Heart left ventricle (tissue), 13 donors: ENCODE data around the gene SLC35F1.

Experiments
- POLR2A ChIP-seq, 2 donors: fragments of 450-650 bp; IDR thresholded peaks; one replicate each; pipeline ENCODE4 v1.6.1; 2017; ENCODE audit warnings: antibody characterized with exemption in 2 of 2, mild to moderate bottlenecking in 2 of 2, moderate library complexity in 2 of 2
- TF ChIP-seq, protein P1 (sequence below), 12 donors: fragments of 200-600 bp; sonication (generic) in 4 of 12; IDR thresholded peaks; one replicate each; pipeline versions ENCODE4 v1.5.0 to v1.8.0; 2018 to 2022; ENCODE audit warnings: antibody characterized with exemption in 12 of 12, mild to moderate bottlenecking in 5 of 12
- donor health status: ischemic (EF 13 %, LVEDD 7.1; RV severe dilation, severe dysfunction).
- donor health status: DM: no; HTN: yes; CAD: no.
- donor health status: DM: no; HTN: no; CAD: no.
- donor health status: ischemic (EF 25% LVEDD 6.9; RV normal size, moderate dysfunction).
- donor health status: ischemic (EF 25% LVEDD 5.7; RV mildly dilated, moderate dysfunction).
- donor health status: ischemic (EF 35%, LVEDD 5.7; RV mildly dilated, moderate dysfunction).
- donor health status: nonischemic (EF 11% LVEDD 7.7; RV severe dilation, severe dysfunction).
- donor health status: DM: yes; HTN: yes; CAD: no.
- donor health status: PGD.
- donor health status: ischemic (EF 29% LVEDD 5.4; RV normal size, mild dysfunction).
- donor health status: nonischemic (EF 23%, LVEDD 6.1; RV moderate dilation, normal function).

DNA sequence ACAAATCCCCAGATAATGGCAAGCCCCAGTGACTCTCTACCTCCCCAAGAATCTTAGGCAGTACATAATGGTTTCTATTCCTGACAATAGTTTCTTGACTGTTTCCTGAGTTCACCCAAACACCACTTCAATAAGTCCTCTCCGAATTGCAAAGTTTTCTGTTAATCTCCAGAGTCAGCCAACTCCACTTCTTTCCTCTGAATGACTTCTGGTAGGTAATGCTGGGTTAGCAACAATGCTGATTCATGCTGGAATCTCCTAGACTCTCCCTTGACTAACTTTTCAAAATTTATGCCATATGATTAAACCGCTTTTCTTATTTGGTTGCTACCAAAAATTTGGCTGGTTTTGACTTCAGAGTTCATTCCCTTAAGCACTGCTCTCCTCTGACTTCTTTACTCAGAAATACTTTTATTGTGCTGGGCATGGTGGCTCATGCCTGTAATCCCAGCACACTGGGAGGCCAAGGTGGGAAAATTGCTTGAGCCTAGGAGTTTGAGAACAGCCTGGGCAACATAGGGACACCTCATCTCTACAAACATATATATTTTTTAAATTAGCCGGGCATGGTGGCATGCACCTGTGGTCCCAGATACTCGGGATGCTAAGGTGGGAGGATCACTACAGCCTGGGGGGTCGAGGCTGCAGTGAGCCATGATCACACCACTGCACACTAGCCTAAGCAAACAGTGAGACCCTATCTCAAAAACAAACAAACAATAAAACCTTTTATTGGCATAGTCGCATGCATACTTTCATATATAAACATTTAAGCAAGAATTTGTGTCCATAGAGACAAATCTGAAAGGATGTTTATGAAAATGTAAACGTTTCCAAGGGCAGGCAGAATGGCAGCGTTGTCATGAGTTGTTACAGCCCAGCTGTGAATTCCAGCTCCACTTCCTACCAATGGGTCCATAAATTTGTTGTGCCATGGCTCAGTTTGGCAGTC lies 391.7 kb downstream of the SLC35F1 start:
- TF ChIP-seq, protein P1, sequence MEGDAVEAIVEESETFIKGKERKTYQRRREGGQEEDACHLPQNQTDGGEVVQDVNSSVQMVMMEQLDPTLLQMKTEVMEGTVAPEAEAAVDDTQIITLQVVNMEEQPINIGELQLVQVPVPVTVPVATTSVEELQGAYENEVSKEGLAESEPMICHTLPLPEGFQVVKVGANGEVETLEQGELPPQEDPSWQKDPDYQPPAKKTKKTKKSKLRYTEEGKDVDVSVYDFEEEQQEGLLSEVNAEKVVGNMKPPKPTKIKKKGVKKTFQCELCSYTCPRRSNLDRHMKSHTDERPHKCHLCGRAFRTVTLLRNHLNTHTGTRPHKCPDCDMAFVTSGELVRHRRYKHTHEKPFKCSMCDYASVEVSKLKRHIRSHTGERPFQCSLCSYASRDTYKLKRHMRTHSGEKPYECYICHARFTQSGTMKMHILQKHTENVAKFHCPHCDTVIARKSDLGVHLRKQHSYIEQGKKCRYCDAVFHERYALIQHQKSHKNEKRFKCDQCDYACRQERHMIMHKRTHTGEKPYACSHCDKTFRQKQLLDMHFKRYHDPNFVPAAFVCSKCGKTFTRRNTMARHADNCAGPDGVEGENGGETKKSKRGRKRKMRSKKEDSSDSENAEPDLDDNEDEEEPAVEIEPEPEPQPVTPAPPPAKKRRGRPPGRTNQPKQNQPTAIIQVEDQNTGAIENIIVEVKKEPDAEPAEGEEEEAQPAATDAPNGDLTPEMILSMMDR (IDR thresholded peaks at IDR 0.05), result no peak
- no peak for TF ChIP-seq POLR2A (IDR thresholded peaks at IDR 0.05)
